GM18519 (cell line): ENCODE data around the gene SLC45A1.

ENCODE experiments used
- ATAC-seq: cut with Tn5 transposase; IDR thresholded peaks from one replicate; pipeline ENCODE4 v1.9.1; 2021; ENCODE audit warnings: mild to moderate bottlenecking, moderate library complexity; ENCODE audit not compliant: unreplicated experiment, low FRiP score

Gene SLC45A1

GRCh38 chr1:8334106-8334851 is 16.4 kb downstream of the SLC45A1 start:
- ATAC-seq: no peak

GRCh38 chr1:8335246-8335645 is 17.3 kb downstream of the SLC45A1 start:
- no peak for ATAC-seq

- ATAC-seq: no peak
These were observed 20.0 kb downstream of the SLC45A1 start for GRCh38 chr1:8337776-8338525.

- no peak for ATAC-seq
These were observed 20.8 kb downstream of the SLC45A1 start for GRCh38 chr1:8338526-8339202.

GRCh38 chr1:8339203-8339600 is 21.3 kb downstream of the SLC45A1 start:
- no peak for ATAC-seq

GRCh38 chr1:8340448-8340847 is 22.5 kb downstream of the SLC45A1 start:
- no peak for ATAC-seq

GRCh38 chr1:8342325-8342724 is 24.4 kb downstream of the SLC45A1 start:
- ATAC-seq: no peak

- no peak for ATAC-seq
These were observed 25.1 kb downstream of the SLC45A1 start for GRCh38 chr1:8343044-8343443.

GRCh38 chr1:8343464-8344001 is 25.6 kb downstream of the SLC45A1 start:
- ATAC-seq: no peak

GRCh38 chr1:8344893-8345507 is 27.1 kb downstream of the SLC45A1 start:
- no peak for ATAC-seq

GRCh38 chr1:8345621-8346415 is 27.9 kb downstream of the SLC45A1 start:
- no peak for ATAC-seq

GRCh38 chr1:8347635-8348034 is 29.7 kb downstream of the SLC45A1 start:
- no peak for ATAC-seq

GRCh38 chr1:8348047-8348776 is 30.3 kb downstream of the SLC45A1 start:
- no peak for ATAC-seq

GRCh38 chr1:8348777-8349472 is 31.0 kb downstream of the SLC45A1 start:
- ATAC-seq: no peak

GRCh38 chr1:8349473-8349865 is 31.6 kb downstream of the SLC45A1 start:
- no peak for ATAC-seq

- ATAC-seq: no peak
These were observed 32.0 kb downstream of the SLC45A1 start for GRCh38 chr1:8349961-8350360.

- ATAC-seq: no peak
These were observed 33.2 kb downstream of the SLC45A1 start for GRCh38 chr1:8350914-8351684.
